CD4-positive, alpha-beta memory T cell (primary cell): ENCODE measurements around the gene AKAP13. TPM values are rescaled to one million over a fixed set of nuclear protein-coding genes. Genes with fewer than 3 reads are reported as not detected.
A peak's percentile ranks its signal among the peaks of the same experiment; 100 is the strongest.
"Not testable (repeated sequence)": the region's sequence is repeated elsewhere in the genome, so short reads cannot be mapped to it uniquely, and the experiment has no call there.

Experiments
- CTCF ChIA-PET: fragments of 350-600 bp; sonication (Branson Sonifier 250); formaldehyde crosslinking; loops from one replicate; lab custom pipeline; 2021; ENCODE audit warnings: inconsistent platforms; ENCODE audit not compliant: partially characterized antibody; lab: Charles Lee
- POLR2A ChIA-PET: fragments of 350-600 bp; sonication (Branson Sonifier 250); formaldehyde crosslinking; loops from one replicate; lab custom pipeline; 2021; ENCODE audit not compliant: partially characterized antibody; lab: Charles Lee
- DNase-seq, 5 donors: peaks; one replicate each; pipeline versions ENCODE4 v3.0.0 to v3.0.0-alpha.2; 2020 to 2022; ENCODE audit warnings: mixed read lengths in 1 of 5
- H3K27ac ChIP-seq: one replicate; pipeline ENCODE4 v1.7.0; 2013; ENCODE audit warnings: low read depth, low read length
- H3K27me3 ChIP-seq: 2 replicates; pipeline ENCODE4 v1.7.0; 2013; ENCODE audit warnings: mild to moderate bottlenecking, low read length, moderate library complexity; ENCODE audit not compliant: insufficient read depth
- H3K36me3 ChIP-seq: 2 replicates; pipeline ENCODE4 v1.7.0; 2013; ENCODE audit warnings: mild to moderate bottlenecking, low read length, moderate library complexity; ENCODE audit not compliant: insufficient read depth
- H3K4me1 ChIP-seq: 2 replicates; pipeline ENCODE4 v1.7.0; 2013; ENCODE audit warnings: mild to moderate bottlenecking, low read length, moderate library complexity; ENCODE audit not compliant: insufficient read depth
- H3K4me3 ChIP-seq, 2 donors: one replicate each; pipeline ENCODE4 v1.7.0; 2013; ENCODE audit warnings: low read length in 2 of 2, mild to moderate bottlenecking in 1 of 2
- H3K9me3 ChIP-seq, 2 donors: one replicate each; pipeline ENCODE4 v1.7.0; 2013; ENCODE audit warnings: low read length in 2 of 2, control low read depth in 1 of 2; ENCODE audit not compliant: control insufficient read depth in 1 of 2
- H3K27ac Mint-ChIP-seq, 7 donors: one replicate each; pipeline ENCODE4 v1.8.0; 2020 to 2021; ENCODE audit warnings: mixed read lengths in 7 of 7, mild to moderate bottlenecking in 6 of 7, inconsistent platforms in 3 of 7, moderate library complexity in 3 of 7
- H3K27me3 Mint-ChIP-seq, 2 donors: one replicate each; pipeline ENCODE4 v1.8.0; 2020 to 2021; ENCODE audit warnings: mixed read lengths in 2 of 2
- H3K36me3 Mint-ChIP-seq, 2 donors: one replicate each; pipeline ENCODE4 v1.8.0; 2020 to 2021; ENCODE audit warnings: mixed read lengths in 2 of 2, inconsistent platforms in 1 of 2, mild to moderate bottlenecking in 1 of 2
- H3K4me1 Mint-ChIP-seq, 4 donors: one replicate each; pipeline ENCODE4 v1.8.0; 2020 to 2021; ENCODE audit warnings: mixed read lengths in 4 of 4, mild to moderate bottlenecking in 1 of 4
- H3K4me3 Mint-ChIP-seq, 8 donors: one replicate each; pipeline ENCODE4 v1.8.0; 2020 to 2021; ENCODE audit warnings: mixed read lengths in 8 of 8, mild to moderate bottlenecking in 7 of 8, moderate library complexity in 6 of 8, inconsistent platforms in 3 of 8
- H3K9me3 Mint-ChIP-seq, 8 donors: one replicate each; pipeline ENCODE4 v1.8.0; 2020 to 2021; ENCODE audit warnings: mixed read lengths in 8 of 8, mild to moderate bottlenecking in 5 of 8, inconsistent platforms in 3 of 8, moderate library complexity in 1 of 8
- intact Hi-C: fragments of 100-400 bp; cut with micrococcal nuclease; formaldehyde crosslinking; loops from one replicate; pipeline ENCODE4 v1.15.1; 2023
- polyA plus RNA-seq, 2 donors: library from polyadenylated mRNA; unstranded; fragments of 300-500 nt; fragmentation: Illumina TruSeq; gene quantifications; one replicate each; pipeline ENCODE4 v1.2.3, GENCODE V29; 2021
- total RNA-seq, 2 experiments: library from RNA; stranded (reverse); gene quantifications; one replicate each; pipeline ENCODE4 v1.2.3, GENCODE V29; 2021

AKAP13 gene
- total and polyA plus RNA-seq, 4 experiments from 2014 or later = 68.7 to 319 (median 247) TPM

- Histone ChIP-seq H3K36me3 (peaks cover 4% of the 10 kb centered on the region), H3K4me1 (peaks cover 20% of the 10 kb centered on the region), H3K27me3 (no peaks in the 10 kb centered on the region), H3K9me3 (no peaks in the 10 kb centered on the region), H3K4me3 (no peak overlapping the region), H3K27ac (no peak overlapping the region)
- intact Hi-C loops = no loop called here
- DNase-seq = peak in 1 of 5 donors; percentile 30
- no peaks in the 10 kb centered on the region for H3K27me3 Mint-ChIP-seq
- H3K4me1 Mint-ChIP-seq = peaks cover 32 to 45% (median 38%) of the 10 kb centered on the region in 4 donors
- POLR2A ChIA-PET = no interaction called here
- peaks cover 14 to 44% of the 10 kb centered on the region in 2 donors for H3K36me3 Mint-ChIP-seq
- peak overlapping the region in 5 of 7 donors; percentile 9 to 78 (median 37) for H3K27ac Mint-ChIP-seq
- H3K9me3 Mint-ChIP-seq = no peaks in the 10 kb centered on the region
- CTCF ChIA-PET = interaction anchor here (0.7 kb wide), 1 partner anchor 8 kb away, joined by 3 read pairs; no protein-coding TSS in a partner anchor
- no peak overlapping the region for H3K4me3 Mint-ChIP-seq
Observed at GRCh38 chr15:85530079-85530478, 149.7 kb downstream of the AKAP13 start.

GRCh38 chr15:85531083-85531482 lies 150.7 kb downstream of the AKAP13 start:
- intact Hi-C loops = no loop called here
- Mint-ChIP-seq H3K4me1 (peaks cover 34 to 49% (median 41%) of the 10 kb centered on the region in 4 donors), H3K9me3 (no peaks in the 10 kb centered on the region), H3K36me3 (peaks cover 10 to 44% of the 10 kb centered on the region in 2 donors), H3K27me3 (no peaks in the 10 kb centered on the region), H3K27ac (peak overlapping the region in 3 of 7 donors; percentile 3 to 65 (median 21)), H3K4me3 (no peak overlapping the region)
- Histone ChIP-seq H3K9me3 (no peaks in the 10 kb centered on the region), H3K4me1 (peaks cover 31% of the 10 kb centered on the region), H3K36me3 (peaks cover 4% of the 10 kb centered on the region), H3K27me3 (no peaks in the 10 kb centered on the region), H3K27ac (no peak overlapping the region), H3K4me3 (no peak overlapping the region)
- ChIA-PET CTCF (interaction anchor here (1.5 kb wide), 1 partner anchor 10 kb away, joined by 4 read pairs; no protein-coding TSS in a partner anchor), POLR2A (no interaction called here)
- no peak for DNase-seq

GRCh38 chr15:85532689-85533088 lies 152.3 kb downstream of the AKAP13 start:
- peaks cover 8 to 35% of the 10 kb centered on the region in 2 donors for H3K36me3 Mint-ChIP-seq
- H3K27ac Mint-ChIP-seq = peak overlapping the region in 6 of 7 donors; percentile 18 to 81 (median 53)
- POLR2A ChIA-PET = interaction anchor here (1.4 kb wide), 1 partner anchor 9 kb away, joined by 5 read pairs; no protein-coding TSS in a partner anchor

GRCh38 chr15:85534031-85534430 lies 153.6 kb downstream of the AKAP13 start:
- Mint-ChIP-seq H3K9me3 (no peaks in the 10 kb centered on the region), H3K27ac (peak overlapping the region; percentile 53 to 84 (median 70)), H3K36me3 (peaks cover 11 to 37% of the 10 kb centered on the region in 2 donors), H3K4me1 (peaks cover 35 to 67% (median 45%) of the 10 kb centered on the region in 4 donors), H3K27me3 (no peaks in the 10 kb centered on the region), H3K4me3 (peak overlapping the region; percentile 14 to 79 (median 56))
- no peaks in the 10 kb centered on the region for H3K9me3 ChIP-seq
- intact Hi-C loops = no loop called here
- no peaks in the 10 kb centered on the region for H3K27me3 ChIP-seq
- CTCF ChIA-PET = no interaction called here
- peak; percentile 22 to 40 (median 28) for DNase-seq
- H3K4me3 ChIP-seq = peak overlapping the region in 1 of 2 donors; percentile 7
- no peaks in the 10 kb centered on the region for H3K36me3 ChIP-seq
- no peak overlapping the region for H3K27ac ChIP-seq
- H3K4me1 ChIP-seq = peaks cover 34% of the 10 kb centered on the region
- POLR2A ChIA-PET = interaction anchor here (1.4 kb wide), 1 partner anchor 47 kb away, joined by 5 read pairs; no protein-coding TSS in a partner anchor

More at GRCh38 chr15:85532689-85533088, 152.3 kb downstream of the AKAP13 start:
- Histone ChIP-seq H3K9me3 (no peaks in the 10 kb centered on the region), H3K27me3 (no peaks in the 10 kb centered on the region), H3K27ac (no peak overlapping the region), H3K4me3 (no peak overlapping the region), H3K4me1 (peaks cover 33% of the 10 kb centered on the region), H3K36me3 (no peaks in the 10 kb centered on the region)
- H3K4me1 Mint-ChIP-seq = peaks cover 35 to 62% (median 42%) of the 10 kb centered on the region in 4 donors
- intact Hi-C loops = no loop called here
- H3K27me3 Mint-ChIP-seq = no peaks in the 10 kb centered on the region
- no peak overlapping the region for H3K4me3 Mint-ChIP-seq
- no peaks in the 10 kb centered on the region for H3K9me3 Mint-ChIP-seq
- DNase-seq = no peak
- CTCF ChIA-PET = interaction anchor here (0.6 kb wide), 1 partner anchor 47 kb away, joined by 3 read pairs; no protein-coding TSS in a partner anchor

GRCh38 chr15:85535533-85536330 lies 155.3 kb downstream of the AKAP13 start:
- peak overlapping the region in 4 of 7 donors; percentile 10 to 79 (median 36) for H3K27ac Mint-ChIP-seq
- peaks cover 50 to 80% (median 60%) of the 10 kb centered on the region in 4 donors for H3K4me1 Mint-ChIP-seq
- H3K4me1 ChIP-seq = peaks cover 40% of the 10 kb centered on the region
- H3K4me3 ChIP-seq, intact Hi-C loops, H3K27ac ChIP-seq, H3K9me3 ChIP-seq, H3K9me3 Mint-ChIP-seq, H3K27me3 ChIP-seq, H3K27me3 Mint-ChIP-seq, H3K36me3 ChIP-seq, DNase-seq: not testable (repeated sequence)
- ChIA-PET POLR2A (interaction anchor here (1.0 kb wide), 1 partner anchor 167 kb away, joined by 3 read pairs; no protein-coding TSS in a partner anchor), CTCF (interaction anchor here (1.6 kb wide), 1 partner anchor 10 kb away, joined by 3 read pairs; no protein-coding TSS in a partner anchor)
- H3K4me3 Mint-ChIP-seq = peak overlapping the region in 4 of 8 donors; percentile 7 to 74 (median 60)
- peaks cover 15 to 38% of the 10 kb centered on the region in 2 donors for H3K36me3 Mint-ChIP-seq

DNA sequence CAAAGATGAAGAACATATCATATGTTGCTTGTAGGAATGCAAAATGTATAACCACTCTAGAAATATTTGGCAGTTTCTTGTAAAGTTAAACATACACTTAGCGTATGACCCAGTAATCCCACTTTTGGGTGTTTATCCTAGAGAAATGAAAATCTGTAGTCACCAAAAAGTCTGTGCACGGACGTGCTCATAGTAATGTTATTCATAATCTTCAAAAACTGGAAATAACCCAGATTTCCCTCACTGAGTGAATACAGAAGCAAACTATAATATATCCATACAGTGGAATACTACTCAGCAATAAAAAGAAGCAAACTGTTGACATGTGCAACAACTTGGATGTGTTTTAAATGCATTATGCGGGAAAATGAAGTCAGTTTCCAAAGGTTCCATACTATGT lies 155.9 kb downstream of the AKAP13 start:
- Mint-ChIP-seq H3K27ac (peak overlapping the region in 1 of 7 donors; percentile 41), H3K4me3 (no peak overlapping the region), H3K27me3 (no peaks in the 10 kb centered on the region), H3K4me1 (peaks cover 51 to 86% (median 65%) of the 10 kb centered on the region in 4 donors), H3K36me3 (peaks cover 15 to 35% of the 10 kb centered on the region in 2 donors), H3K9me3 (no peaks in the 10 kb centered on the region)
- intact Hi-C loops = no loop called here
- no peak for DNase-seq
- H3K4me3 ChIP-seq = no peak overlapping the region
- CTCF ChIA-PET = no interaction called here
- no peaks in the 10 kb centered on the region for H3K27me3 ChIP-seq
- no peaks in the 10 kb centered on the region for H3K36me3 ChIP-seq
- peaks cover 45% of the 10 kb centered on the region for H3K4me1 ChIP-seq
- POLR2A ChIA-PET = no interaction called here
- no peak overlapping the region for H3K27ac ChIP-seq
- H3K9me3 ChIP-seq = no peaks in the 10 kb centered on the region

DNA sequence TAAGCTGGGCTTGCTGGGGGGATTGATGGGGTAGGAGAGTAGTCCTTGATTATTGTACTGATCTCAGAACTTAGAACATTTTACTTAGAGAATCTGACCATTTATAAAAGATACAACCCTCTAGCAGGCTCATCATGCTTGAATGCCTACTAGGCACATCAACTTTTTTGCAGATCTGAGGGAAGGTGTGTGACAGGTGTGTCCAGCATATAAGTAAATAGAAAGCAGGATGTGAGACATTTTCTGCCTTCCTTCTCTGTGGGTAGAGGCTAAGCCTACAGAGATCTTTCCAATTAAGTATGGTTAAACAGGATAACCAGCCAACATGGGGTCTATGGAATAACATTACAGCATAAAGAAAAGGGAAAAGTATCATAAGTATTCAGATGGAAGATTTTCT lies 159.1 kb downstream of the AKAP13 start:
- POLR2A ChIA-PET = no interaction called here
- no peak for DNase-seq
- intact Hi-C loops = no loop called here

More for the DNA sequence above, 159.1 kb downstream of the AKAP13 start:
- H3K9me3 Mint-ChIP-seq = no peaks in the 10 kb centered on the region
- Histone ChIP-seq H3K9me3 (no peaks in the 10 kb centered on the region), H3K27me3 (no peaks in the 10 kb centered on the region), H3K4me1 (peaks cover 53% of the 10 kb centered on the region), H3K27ac (no peak overlapping the region), H3K36me3 (no peaks in the 10 kb centered on the region), H3K4me3 (no peak overlapping the region)
- peaks cover 22 to 38% of the 10 kb centered on the region in 2 donors for H3K36me3 Mint-ChIP-seq
- H3K27ac Mint-ChIP-seq = peak overlapping the region in 2 of 7 donors; percentile 48 to 58
- CTCF ChIA-PET = interaction anchor here (1.1 to 1.8 kb wide), 2 partner anchors 9 to 36 kb away, joined by 3 to 5 read pairs; no protein-coding TSS in a partner anchor
- H3K4me1 Mint-ChIP-seq = peaks cover 50 to 83% (median 68%) of the 10 kb centered on the region in 4 donors
- H3K4me3 Mint-ChIP-seq = no peak overlapping the region
- H3K27me3 Mint-ChIP-seq = no peaks in the 10 kb centered on the region
